Breast epithelium (tissue), 3 donors: ENCODE results near the gene LRRC4C.

Experiments
- CTCF ChIP-seq, 3 donors: fragments of 450-650 bp; IDR thresholded peaks; one replicate each; pipeline ENCODE4 v1.5.1; 2016 to 2017; ENCODE audit warnings: antibody characterized with exemption in 3 of 3, mild to moderate bottlenecking in 3 of 3, moderate library complexity in 3 of 3
- POLR2A ChIP-seq: fragments of 450-650 bp; IDR thresholded peaks from one replicate; pipeline ENCODE4 v1.6.1; 2016; ENCODE audit warnings: antibody characterized with exemption, mild to moderate bottlenecking, moderate library complexity

GRCh38 chr11:41456269-41456668, 3.2 kb downstream of the LRRC4C start:
- TF ChIP-seq POLR2A (no peak), CTCF (IDR thresholded peaks at IDR 0.05) (no peak)
